HFFc6 (cell line): ENCODE results near the gene CLEC2B. TPM values are rescaled to one million over a fixed set of nuclear protein-coding genes. Genes with fewer than 3 reads are reported as not detected.

Experiments
- DNase-seq: peaks from one replicate; pipeline ENCODE4 v3.0.0-alpha.2; 2018
- H3K27ac Mint-ChIP-seq: 2 replicates; pipeline ENCODE4 v1.8.0; 2020; ENCODE audit warnings: mild to moderate bottlenecking, mixed read lengths
- H3K27me3 Mint-ChIP-seq: 2 replicates; pipeline ENCODE4 v1.8.0; 2021; ENCODE audit warnings: mild to moderate bottlenecking, moderate library complexity, mixed read lengths; ENCODE audit not compliant: insufficient read depth
- H3K36me3 Mint-ChIP-seq: 2 replicates; pipeline ENCODE4 v1.8.0; 2021; ENCODE audit warnings: low read depth, mixed read lengths
- H3K4me1 Mint-ChIP-seq: 2 replicates; pipeline ENCODE4 v1.8.0; 2020; ENCODE audit warnings: low read depth, mixed read lengths
- H3K4me3 Mint-ChIP-seq: 2 replicates; pipeline ENCODE4 v1.8.0; 2020; ENCODE audit warnings: mild to moderate bottlenecking, moderate library complexity, mixed read lengths
- H3K9me3 Mint-ChIP-seq: 2 replicates; pipeline ENCODE4 v1.8.0; 2020; ENCODE audit warnings: mild to moderate bottlenecking, mixed read lengths
- CTCF ChIP-seq: fragments of 200-600 bp; sonication (generic); IDR thresholded peaks from 2 replicates; pipeline ENCODE4 v1.5.0; 2021; ENCODE audit warnings: antibody characterized with exemption, mild to moderate bottlenecking
- total RNA-seq, 6 experiments: library from RNA; stranded (reverse); fragmentation: NEBNext Ultra II Directional; extraction: Animal tissue kit (Norgen Biotek cat#: 25700); gene quantifications; 2 replicates in 1 of 6; 3 replicates in 5 of 6; pipeline ENCODE4 v1.2.3, GENCODE V29; 2021

The CLEC2B gene
- total RNA-seq, 6 experiments from 2014 or later: not detected

- Mint-ChIP-seq H3K4me1 (no peaks in the 10 kb centered on the region), H3K4me3 (no peak overlapping the region), H3K27ac (no peak overlapping the region), H3K36me3 (no peaks in the 10 kb centered on the region), H3K9me3 (no peaks in the 10 kb centered on the region), H3K27me3 (peaks cover 5% of the 10 kb centered on the region; the same call in 1 of the 2 replicates)
- DNase-seq: no peak
- no peak for TF ChIP-seq CTCF
Measured at GRCh38 chr12:9809866-9810265, 59.3 kb downstream of the CLEC2B start.

- no peaks in the 10 kb centered on the region for H3K4me1 Mint-ChIP-seq
- H3K27me3 Mint-ChIP-seq: peaks cover 5% of the 10 kb centered on the region; the same call in 1 of the 2 replicates
- no peaks in the 10 kb centered on the region for H3K36me3 Mint-ChIP-seq
- no peak for DNase-seq
- no peak for TF ChIP-seq CTCF
- no peaks in the 10 kb centered on the region for H3K9me3 Mint-ChIP-seq
- no peak overlapping the region for H3K4me3 Mint-ChIP-seq
- no peak overlapping the region for H3K27ac Mint-ChIP-seq
Measured at GRCh38 chr12:9809338-9809737, 59.8 kb downstream of the CLEC2B start.

- Mint-ChIP-seq H3K27ac (no peak overlapping the region), H3K4me3 (no peak overlapping the region), H3K4me1 (no peaks in the 10 kb centered on the region), H3K9me3 (no peaks in the 10 kb centered on the region), H3K36me3 (no peaks in the 10 kb centered on the region), H3K27me3 (peaks cover 7% of the 10 kb centered on the region; the same call in 1 of the 2 replicates)
- no peak for DNase-seq
- TF ChIP-seq CTCF: no peak
Measured at GRCh38 chr12:9808504-9808903, 60.6 kb downstream of the CLEC2B start.

GRCh38 chr12:9806714-9807113, 62.4 kb downstream of the CLEC2B start:
- Mint-ChIP-seq H3K27me3 (peaks cover 7% of the 10 kb centered on the region; the same call in 1 of the 2 replicates), H3K36me3 (no peaks in the 10 kb centered on the region), H3K4me1 (no peaks in the 10 kb centered on the region), H3K4me3 (no peak overlapping the region), H3K9me3 (no peaks in the 10 kb centered on the region), H3K27ac (no peak overlapping the region)
- no peak for TF ChIP-seq CTCF
- DNase-seq: no peak

- no peak overlapping the region for H3K4me3 Mint-ChIP-seq
- no peaks in the 10 kb centered on the region for H3K36me3 Mint-ChIP-seq
- H3K4me1 Mint-ChIP-seq: no peaks in the 10 kb centered on the region
- peaks cover 7% of the 10 kb centered on the region; the same call in 1 of the 2 replicates for H3K27me3 Mint-ChIP-seq
- no peak overlapping the region for H3K27ac Mint-ChIP-seq
- no peak for DNase-seq
- TF ChIP-seq CTCF: no peak
- H3K9me3 Mint-ChIP-seq: no peaks in the 10 kb centered on the region
Measured at GRCh38 chr12:9805883-9806282, 63.3 kb downstream of the CLEC2B start.

Other genes with a start within 250 kb of the CLEC2B start
- gene CLEC2D, start 199.6 kb downstream of the CLEC2B start, total RNA-seq: 1 to 10 TPM; 1.1 to 1.9 (median 1.5) TPM
- not detected for gene CLECL1, start 136.3 kb downstream of the CLEC2B start, total RNA-seq
- not detected for gene CD69, start 108.5 kb downstream of the CLEC2B start, total RNA-seq
- gene KLRF1, start 41.9 kb downstream of the CLEC2B start, total RNA-seq: not detected
- not detected for gene KLRF2, start 12.1 kb upstream of the CLEC2B start, total RNA-seq
- not detected for gene CLEC2A, start 63.0 kb upstream of the CLEC2B start, total RNA-seq
- not detected for gene CLEC12A, start 102.1 kb upstream of the CLEC2B start, total RNA-seq
- gene CLEC1B, start 129.8 kb upstream of the CLEC2B start, total RNA-seq: not detected
- under 1 TPM; 0.24 to 0.40 (median 0.36) TPM for gene CLEC12B, start 141.3 kb upstream of the CLEC2B start, total RNA-seq
- not detected for gene CLEC9A, start 161.3 kb upstream of the CLEC2B start, total RNA-seq
- gene CLEC1A, start 229.6 kb upstream of the CLEC2B start, total RNA-seq: 1 to 10 TPM in 1 of 6 experiments, under 1 TPM in 5; 0.14 to 1.2 (median 0.71) TPM